Fibroblast of pulmonary artery (primary cell): ENCODE data around the gene LMO2.

Experiments used
- DNase-seq: peaks from one replicate; pipeline ENCODE4 v3.0.0-alpha.2; 2010; ENCODE audit warnings: low read depth
- H3K4me3 ChIP-seq: replicated peaks from 2 replicates; pipeline ENCODE4 v1.5.1; 2011; ENCODE audit warnings: low read depth, mild to moderate bottlenecking, control low read depth, low read length, moderate library complexity
- CTCF ChIP-seq: IDR thresholded peaks from 2 replicates; pipeline ENCODE4 v1.5.1; 2011; ENCODE audit warnings: mild to moderate bottlenecking, control low read depth, low read length, inconsistent platforms; ENCODE audit errors: missing control alignments

The LMO2 gene

DNA sequence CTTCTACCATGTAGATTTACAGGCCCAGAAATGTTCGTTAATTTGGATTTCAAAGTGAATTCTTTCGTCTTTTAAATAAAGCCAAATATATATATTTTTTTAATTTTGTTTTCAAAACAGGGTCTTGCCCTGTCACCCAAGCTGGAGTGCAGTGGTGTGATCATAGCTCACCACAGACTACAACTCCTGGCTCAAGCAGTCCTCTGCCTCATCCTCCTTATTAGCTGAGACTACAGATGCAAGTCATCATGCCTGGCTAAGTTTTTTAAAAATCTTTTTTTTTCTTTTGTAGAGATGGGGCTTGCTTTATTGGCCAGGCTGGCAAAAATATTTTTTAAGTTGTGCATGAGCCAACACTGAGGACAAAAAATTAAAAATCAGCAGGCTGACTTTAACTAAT, 5.0 kb upstream of the LMO2 start:
- TF ChIP-seq CTCF, result no peak
- DNase-seq, result no peak
- H3K4me3 ChIP-seq, result no peak overlapping the region

GRCh38 chr11:33895752-33896137, 3.9 kb upstream of the LMO2 start:
- no peak for TF ChIP-seq CTCF
- no peak overlapping the region for H3K4me3 ChIP-seq
- no peak for DNase-seq

GRCh38 chr11:33894398-33894746, 2.5 kb upstream of the LMO2 start:
- TF ChIP-seq CTCF, result no peak
- H3K4me3 ChIP-seq, result no peak overlapping the region
- DNase-seq, result no peak

DNA sequence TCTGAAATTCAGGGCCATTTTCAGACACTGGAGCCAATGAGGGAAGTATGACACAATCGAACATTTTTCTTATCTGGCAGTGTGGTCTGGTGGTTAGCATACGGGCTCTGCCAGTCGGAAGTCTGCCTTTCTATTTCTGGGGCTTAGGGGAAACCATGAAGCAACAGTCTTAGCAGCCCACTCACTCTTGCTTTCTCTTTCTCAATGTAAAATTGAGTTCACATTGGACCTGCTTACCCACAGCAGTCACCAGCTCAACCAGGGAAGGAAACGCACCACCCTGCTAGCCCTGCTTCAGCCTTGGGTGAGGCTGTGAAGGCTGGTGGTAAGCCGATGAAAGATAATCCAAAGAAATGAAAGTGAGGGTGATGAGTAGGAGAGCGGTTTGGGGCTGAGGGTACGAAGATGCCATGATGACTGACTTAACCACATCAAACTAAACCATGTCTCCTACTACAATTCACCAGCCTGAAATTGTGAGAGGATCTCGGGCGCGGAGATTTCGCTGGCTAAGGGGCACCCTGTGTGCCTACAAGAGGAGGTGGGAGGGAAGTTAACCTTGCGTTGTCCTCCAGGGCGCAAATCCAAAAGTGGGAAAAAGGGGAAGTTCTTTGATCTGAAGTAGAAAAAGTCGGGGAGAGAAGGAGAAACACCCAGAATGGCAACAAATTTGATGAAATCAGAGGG, 2.0 kb upstream of the LMO2 start:
- TF ChIP-seq CTCF, result no peak
- no peak overlapping the region for H3K4me3 ChIP-seq
- peak; percentile 71 for DNase-seq

DNA sequence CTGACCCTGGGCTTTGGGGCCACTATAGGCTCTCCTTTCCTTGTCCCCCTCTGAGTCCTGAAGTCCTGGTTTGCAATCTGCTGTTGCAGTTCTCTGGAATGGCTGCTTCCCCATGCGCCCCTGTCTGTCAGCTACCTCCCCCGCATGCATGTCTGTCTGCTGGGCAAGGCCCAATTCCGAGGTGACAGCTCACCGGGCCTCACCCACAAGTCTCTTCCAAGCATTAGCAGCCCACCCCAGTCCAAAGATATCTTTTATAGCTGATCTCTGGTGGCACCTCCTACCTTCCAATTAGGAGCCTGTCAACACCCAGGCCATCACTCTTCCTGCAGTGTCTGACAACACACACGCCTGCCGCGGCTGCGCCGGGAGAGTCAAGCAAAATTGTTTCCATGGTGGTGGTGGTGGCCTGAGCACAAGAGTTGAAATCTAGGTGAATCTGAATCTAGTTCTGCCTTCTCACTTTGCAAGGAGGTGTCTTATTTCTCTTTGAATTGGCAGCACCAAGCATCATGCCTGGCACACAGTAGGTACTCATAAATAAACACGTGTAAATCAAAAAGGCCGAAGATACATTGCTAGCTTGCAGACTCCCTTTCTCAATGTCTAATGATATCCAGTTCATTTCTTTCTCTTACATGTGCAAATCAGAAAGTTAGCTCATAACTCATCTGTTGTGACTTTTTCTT, 1.2 kb upstream of the LMO2 start:
- no peak for DNase-seq
- no peak for TF ChIP-seq CTCF
- no peak overlapping the region for H3K4me3 ChIP-seq

GRCh38 chr11:33889821-33890378, 2.0 kb downstream of the LMO2 start:
- no peak for DNase-seq
- no peak for TF ChIP-seq CTCF
- H3K4me3 ChIP-seq, result no peak overlapping the region
